Testis (tissue), 3 donors: Measurements from ENCODE around the gene POC1B. TPM values are rescaled to one million over a fixed set of nuclear protein-coding genes. Genes with fewer than 3 reads are reported as not detected.

Experiments used
- DNase-seq: peaks from one replicate; pipeline ENCODE4 v3.0.0-alpha.2; 2019
- H3K27ac ChIP-seq, 2 donors: fragments of 200-600 bp; sonication (generic); one replicate each; pipeline ENCODE4 v1.5.1; 2019
- H3K27me3 ChIP-seq: fragments of 200-600 bp; sonication (generic); one replicate; pipeline ENCODE4 v1.5.1; 2019
- H3K36me3 ChIP-seq: fragments of 200-600 bp; sonication (generic); one replicate; pipeline ENCODE4 v1.5.1; 2017; ENCODE audit warnings: low read depth; ENCODE audit errors: missing control alignments
- H3K4me1 ChIP-seq: fragments of 200-600 bp; sonication (generic); one replicate; pipeline ENCODE4 v1.5.1; 2019
- H3K4me3 ChIP-seq, 2 donors: fragments of 200-600 bp; sonication (generic); one replicate each; pipeline ENCODE4 v1.5.1; 2017 to 2019
- H3K9me3 ChIP-seq: fragments of 200-600 bp; sonication (generic); one replicate; pipeline ENCODE4 v1.5.1; 2017
- POLR2A ChIP-seq: fragments of 450-650 bp; IDR thresholded peaks from one replicate; pipeline ENCODE4 v1.6.1; 2017; ENCODE audit warnings: antibody characterized with exemption, mild to moderate bottlenecking, moderate library complexity
- WGBS, 2 donors: methylation state at CpG; one replicate each; pipeline ENCODE4 v1.1.5; 2018; 5-methylcytosine and 5-hydroxymethylcytosine counted together
- intact Hi-C: fragments of 100-400 bp; cut with DNase I; formaldehyde crosslinking; loops from one replicate; pipeline ENCODE4 v1.15.1; 2023; ENCODE audit warnings: low total_unique reads
- polyA plus RNA-seq: library from polyadenylated mRNA; stranded (reverse); fragments of 350-450 nt; fragmentation: Illumina TruSeq; extraction: RNeasy Lipid Tissue Mini Kit (QIAGEN cat#74804); gene quantifications from one replicate; pipeline ENCODE4 v1.2.3, GENCODE V29; 2014; ENCODE audit warnings: low read depth, low replicate concordance; ENCODE audit not compliant: insufficient read depth
- total RNA-seq, 2 donors: library from RNA; depleted of rRNA; stranded (reverse); fragments of >200 nt; gene quantifications; one replicate each; pipeline ENCODE4 v1.2.3, GENCODE V29; 2016
- TF ChIP-seq, protein P1 (sequence below), 3 experiments: fragments of 450-650 bp in 2 of 3; fragments of 200-600 bp in 1 of 3; sonication (generic) in 1 of 3; IDR thresholded peaks; one replicate each; pipeline ENCODE4 v1.5.1; 2016 to 2019; ENCODE audit warnings: antibody characterized with exemption in 3 of 3, mild to moderate bottlenecking in 2 of 3, moderate library complexity in 1 of 3

The POC1B gene
- total and polyA plus RNA-seq, 3 donors from 2014 or later = 16.8 to 30.2 (median 21.3) TPM

- no peak overlapping the region for H3K4me3 ChIP-seq
- H3K27me3 ChIP-seq = no peaks in the 10 kb centered on the region
- no peak for DNase-seq
- WGBS, 2 donors = 79 to 88% methylated on average over 3 of the region's 3 CpGs
- no peaks in the 10 kb centered on the region for H3K36me3 ChIP-seq
- TF ChIP-seq POLR2A = no peak
- TF ChIP-seq, protein P1, sequence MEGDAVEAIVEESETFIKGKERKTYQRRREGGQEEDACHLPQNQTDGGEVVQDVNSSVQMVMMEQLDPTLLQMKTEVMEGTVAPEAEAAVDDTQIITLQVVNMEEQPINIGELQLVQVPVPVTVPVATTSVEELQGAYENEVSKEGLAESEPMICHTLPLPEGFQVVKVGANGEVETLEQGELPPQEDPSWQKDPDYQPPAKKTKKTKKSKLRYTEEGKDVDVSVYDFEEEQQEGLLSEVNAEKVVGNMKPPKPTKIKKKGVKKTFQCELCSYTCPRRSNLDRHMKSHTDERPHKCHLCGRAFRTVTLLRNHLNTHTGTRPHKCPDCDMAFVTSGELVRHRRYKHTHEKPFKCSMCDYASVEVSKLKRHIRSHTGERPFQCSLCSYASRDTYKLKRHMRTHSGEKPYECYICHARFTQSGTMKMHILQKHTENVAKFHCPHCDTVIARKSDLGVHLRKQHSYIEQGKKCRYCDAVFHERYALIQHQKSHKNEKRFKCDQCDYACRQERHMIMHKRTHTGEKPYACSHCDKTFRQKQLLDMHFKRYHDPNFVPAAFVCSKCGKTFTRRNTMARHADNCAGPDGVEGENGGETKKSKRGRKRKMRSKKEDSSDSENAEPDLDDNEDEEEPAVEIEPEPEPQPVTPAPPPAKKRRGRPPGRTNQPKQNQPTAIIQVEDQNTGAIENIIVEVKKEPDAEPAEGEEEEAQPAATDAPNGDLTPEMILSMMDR (IDR thresholded peaks at IDR 0.05) = no peak
- H3K9me3 ChIP-seq = no peaks in the 10 kb centered on the region
- intact Hi-C loops = loop anchor here (10.0 kb wide), 1 partner anchor 49 kb away; the partner anchor contains the start of genes GALNT4 and POC1B
- H3K27ac ChIP-seq = no peak overlapping the region
- H3K4me1 ChIP-seq = no peaks in the 10 kb centered on the region
Measured at GRCh38 chr12:89476232-89476631, 49.6 kb downstream of the POC1B start.

GRCh38 chr12:89475203-89475990 lies 50.5 kb downstream of the POC1B start:
- Histone ChIP-seq H3K4me3 (no peak overlapping the region), H3K9me3 (no peaks in the 10 kb centered on the region), H3K27me3 (no peaks in the 10 kb centered on the region), H3K36me3 (no peaks in the 10 kb centered on the region), H3K4me1 (no peaks in the 10 kb centered on the region), H3K27ac (no peak overlapping the region)
- intact Hi-C loops = loop anchor here (10.0 kb wide), 1 partner anchor 49 kb away; the partner anchor contains the start of genes GALNT4 and POC1B
- 80 to 85% methylated on average over 6 of the region's 6 CpGs for WGBS, 2 donors
- TF ChIP-seq, protein P1 (IDR thresholded peaks at IDR 0.05) = no peak
- TF ChIP-seq POLR2A = no peak
- DNase-seq = no peak

DNA sequence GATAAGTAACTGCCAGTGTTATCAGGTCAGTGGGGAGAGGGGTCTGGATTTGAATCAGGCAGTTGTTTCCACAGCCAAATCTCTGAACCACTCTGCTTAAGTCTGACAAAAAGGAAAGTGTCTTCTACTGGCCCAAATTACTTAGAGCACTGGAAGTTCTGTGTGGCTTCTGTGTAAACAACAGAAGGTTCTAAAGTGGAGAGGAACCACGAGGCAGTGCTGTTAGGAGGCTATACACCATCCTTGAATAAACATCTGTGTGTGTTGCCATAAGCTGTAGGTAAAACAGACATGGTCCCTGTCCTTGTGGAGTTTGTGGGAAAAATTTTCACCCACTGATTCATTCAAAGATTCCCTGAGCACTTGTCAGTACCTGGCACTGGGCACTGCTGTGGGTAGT lies 51.2 kb downstream of the POC1B start:
- no peak overlapping the region for H3K4me3 ChIP-seq
- 57 to 77% methylated on average over 1 of the region's 1 CpG for WGBS, 2 donors
- intact Hi-C loops = loop anchor here (10.0 kb wide), 1 partner anchor 50 kb away; the partner anchor contains the start of genes GALNT4 and POC1B

GRCh38 chr12:89472508-89472907 lies 53.3 kb downstream of the POC1B start:
- no peak for DNase-seq
- Histone ChIP-seq H3K27me3 (no peaks in the 10 kb centered on the region), H3K4me3 (no peak overlapping the region), H3K27ac (no peak overlapping the region), H3K4me1 (no peaks in the 10 kb centered on the region), H3K36me3 (no peaks in the 10 kb centered on the region), H3K9me3 (no peaks in the 10 kb centered on the region)
- TF ChIP-seq POLR2A = no peak
- TF ChIP-seq, protein P1 (IDR thresholded peaks at IDR 0.05) = no peak
- intact Hi-C loops = loop anchor here (10.0 kb wide), 1 partner anchor 52 kb away; the partner anchor contains the start of genes GALNT4 and POC1B
- WGBS, 2 donors = 74 to 83% methylated on average over 2 of the region's 2 CpGs

More for the DNA sequence above, 51.2 kb downstream of the POC1B start:
- H3K9me3 ChIP-seq = no peaks in the 10 kb centered on the region
- no peaks in the 10 kb centered on the region for H3K36me3 ChIP-seq
- TF ChIP-seq, protein P1 (IDR thresholded peaks at IDR 0.05) = no peak
- no peaks in the 10 kb centered on the region for H3K27me3 ChIP-seq
- H3K27ac ChIP-seq = no peak overlapping the region
- no peak for DNase-seq
- H3K4me1 ChIP-seq = no peaks in the 10 kb centered on the region
